ENCODE measurements around the gene XCL1. TPM values are rescaled to one million over a fixed set of nuclear protein-coding genes. Genes with fewer than 3 reads are reported as not detected.
A peak's percentile ranks its signal among the peaks of the same experiment; 100 is the strongest.

XCL1 gene
- total and polyA plus RNA-seq, 2 of the 13 experiments (the other 11 are each of a cell fraction or from before 2014, with no cell fraction given): 2.5 to 7.6 TPM

- TF ChIP-seq RELA (CRISPR knock-in tag; IDR thresholded peaks at IDR 0.05): no peak
- TF ChIP-seq ZNF143 (CRISPR knock-in tag; IDR thresholded peaks at IDR 0.05): no peak
- no peak for TF ChIP-seq ZFX (CRISPR knock-in tag; IDR thresholded peaks at IDR 0.05; ENCODE audit: low read depth)
- peak; percentile 61; the same call in 1 of the 2 replicates for TF ChIP-seq EHMT2 (IDR thresholded peaks at IDR 0.05; ENCODE audit: borderline replicate concordance, low read depth, low read length)
- no peak for TF ChIP-seq BRCA1 (CRISPR knock-in tag; IDR thresholded peaks at IDR 0.05)
- TF ChIP-seq KLF6 (CRISPR knock-in tag; IDR thresholded peaks at IDR 0.05): 0 out of 2 replicates have a peak, but pooled peaks have one; percentile 30
- TF ChIP-seq ZBTB1 (CRISPR knock-in tag; IDR thresholded peaks at IDR 0.05; ENCODE audit: borderline replicate concordance): no peak
- no peak for TF ChIP-seq KDM4B (CRISPR knock-in tag; IDR thresholded peaks at IDR 0.05)
- TF ChIP-seq ATF4 (CRISPR knock-in tag; IDR thresholded peaks at IDR 0.05): peak in 1 of 2 experiments; percentile 78; a peak in 2 of 4 replicates
- no peak for TF ChIP-seq ZNF563 (CRISPR knock-in tag; IDR thresholded peaks at IDR 0.05)
- peak; percentile 44; the same call in 1 of the 2 replicates for TF ChIP-seq CHD4 (IDR thresholded peaks at IDR 0.05; ENCODE audit: borderline replicate concordance, low read length)
- peak; percentile 93; the same call in 1 of the 2 replicates for TF ChIP-seq ZBTB39 (CRISPR knock-in tag; IDR thresholded peaks at IDR 0.05)
- TF ChIP-seq, protein P1, sequence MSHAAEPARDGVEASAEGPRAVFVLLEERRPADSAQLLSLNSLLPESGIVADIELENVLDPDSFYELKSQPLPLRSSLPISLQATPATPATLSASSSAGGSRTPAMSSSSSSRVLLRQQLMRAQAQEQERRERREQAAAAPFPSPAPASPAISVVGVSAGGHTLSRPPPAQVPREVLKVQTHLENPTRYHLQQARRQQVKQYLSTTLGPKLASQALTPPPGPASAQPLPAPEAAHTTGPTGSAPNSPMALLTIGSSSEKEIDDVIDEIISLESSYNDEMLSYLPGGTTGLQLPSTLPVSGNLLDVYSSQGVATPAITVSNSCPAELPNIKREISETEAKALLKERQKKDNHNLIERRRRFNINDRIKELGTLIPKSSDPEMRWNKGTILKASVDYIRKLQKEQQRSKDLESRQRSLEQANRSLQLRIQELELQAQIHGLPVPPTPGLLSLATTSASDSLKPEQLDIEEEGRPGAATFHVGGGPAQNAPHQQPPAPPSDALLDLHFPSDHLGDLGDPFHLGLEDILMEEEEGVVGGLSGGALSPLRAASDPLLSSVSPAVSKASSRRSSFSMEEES (CRISPR knock-in tag; IDR thresholded peaks at IDR 0.05): peak; percentile 59; the same call in 1 of the 2 replicates
- peak; percentile 97 for TF ChIP-seq BCL6 (CRISPR knock-in tag; IDR thresholded peaks at IDR 0.05)
- TF ChIP-seq CEBPB (IDR thresholded peaks at IDR 0.05; ENCODE audit: borderline replicate concordance, low read depth, low read length): peak; percentile 71; the same call in 1 of the 2 replicates
- TF ChIP-seq BCL3 (CRISPR knock-in tag; IDR thresholded peaks at IDR 0.05): no peak
- no peak for TF ChIP-seq SP140L (CRISPR knock-in tag; IDR thresholded peaks at IDR 0.05; ENCODE audit: borderline replicate concordance)
- TF ChIP-seq, protein P2, sequence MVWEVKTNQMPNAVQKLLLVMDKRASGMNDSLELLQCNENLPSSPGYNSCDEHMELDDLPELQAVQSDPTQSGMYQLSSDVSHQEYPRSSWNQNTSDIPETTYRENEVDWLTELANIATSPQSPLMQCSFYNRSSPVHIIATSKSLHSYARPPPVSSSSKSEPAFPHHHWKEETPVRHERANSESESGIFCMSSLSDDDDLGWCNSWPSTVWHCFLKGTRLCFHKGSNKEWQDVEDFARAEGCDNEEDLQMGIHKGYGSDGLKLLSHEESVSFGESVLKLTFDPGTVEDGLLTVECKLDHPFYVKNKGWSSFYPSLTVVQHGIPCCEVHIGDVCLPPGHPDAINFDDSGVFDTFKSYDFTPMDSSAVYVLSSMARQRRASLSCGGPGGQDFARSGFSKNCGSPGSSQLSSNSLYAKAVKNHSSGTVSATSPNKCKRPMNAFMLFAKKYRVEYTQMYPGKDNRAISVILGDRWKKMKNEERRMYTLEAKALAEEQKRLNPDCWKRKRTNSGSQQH (CRISPR knock-in tag; IDR thresholded peaks at IDR 0.05; ENCODE audit: low read depth): no peak
- TF ChIP-seq PHB2 (IDR thresholded peaks at IDR 0.05; ENCODE audit: partially characterized antibody): no peak
- TF ChIP-seq, protein P3, sequence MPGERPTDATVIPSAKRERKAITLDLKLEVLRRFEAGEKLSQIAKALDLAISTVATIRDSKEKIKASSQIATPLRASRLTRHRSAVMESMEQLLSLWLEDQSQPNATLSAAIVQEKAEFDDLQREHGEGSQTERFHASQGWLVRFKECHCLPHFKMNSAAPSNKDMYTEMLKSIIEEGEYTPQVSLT (CRISPR knock-in tag; IDR thresholded peaks at IDR 0.05; ENCODE audit: borderline replicate concordance, low read depth): no peak
- TF ChIP-seq PBX3 (CRISPR knock-in tag; IDR thresholded peaks at IDR 0.05; ENCODE audit: borderline replicate concordance): no peak
- no peak for TF ChIP-seq PAWR (CRISPR knock-in tag; IDR thresholded peaks at IDR 0.05; ENCODE audit: borderline replicate concordance)
These were observed 24.7 kb upstream of the XCL1 start (continued) for GRCh38 chr1:168551688-168552087.
